Neural progenitor cell (in vitro differentiated cells): ENCODE measurements around the gene ATE1. TPM values are rescaled to one million over a fixed set of nuclear protein-coding genes. Genes with fewer than 3 reads are reported as not detected.

Source experiments
- DNase-seq: peaks from one replicate; pipeline ENCODE4 v3.0.0-alpha.2; 2016; ENCODE audit warnings: low spot score
- H2AFZ ChIP-seq: fragments of 200-600 bp; sonication (generic); replicated peaks from 2 replicates; pipeline ENCODE4 v1.6.1; 2016; ENCODE audit warnings: antibody characterized with exemption
- H3F3A ChIP-seq: fragments of 200-600 bp; sonication (generic); 2 replicates; pipeline ENCODE4 v1.6.1; 2016; ENCODE audit warnings: antibody characterized with exemption, low read depth
- H3K27ac ChIP-seq: fragments of 200-600 bp; sonication (generic); 2 replicates; pipeline ENCODE4 v1.5.1; 2016; ENCODE audit warnings: mild to moderate bottlenecking
- H3K27me3 ChIP-seq: fragments of 200-600 bp; sonication (generic); 2 replicates; pipeline ENCODE4 v1.6.1; 2016; ENCODE audit warnings: mild to moderate bottlenecking, moderate library complexity
- H3K36me3 ChIP-seq: fragments of 200-600 bp; sonication (generic); 2 replicates; pipeline ENCODE4 v1.5.1; 2016
- H3K4me1 ChIP-seq: fragments of 200-600 bp; sonication (generic); 2 replicates; pipeline ENCODE4 v1.6.1; 2016; ENCODE audit warnings: mixed run types
- H3K4me2 ChIP-seq: fragments of 200-600 bp; sonication (generic); 2 replicates; pipeline ENCODE4 v1.6.1; 2016
- H3K4me3 ChIP-seq: fragments of 200-600 bp; sonication (generic); 2 replicates; pipeline ENCODE4 v1.5.1; 2016
- H3K79me2 ChIP-seq: fragments of 200-600 bp; sonication (generic); 2 replicates; pipeline ENCODE4 v1.6.1; 2016; ENCODE audit warnings: low read depth
- H3K9ac ChIP-seq: fragments of 200-600 bp; sonication (generic); 2 replicates; pipeline ENCODE4 v1.6.1; 2016
- H3K9me3 ChIP-seq: fragments of 200-600 bp; sonication (generic); 2 replicates; pipeline ENCODE4 v1.5.1; 2016; ENCODE audit warnings: low read depth
- H4K20me1 ChIP-seq: fragments of 200-600 bp; sonication (generic); 2 replicates; pipeline ENCODE4 v1.6.1; 2016; ENCODE audit warnings: low read depth
- H3K27ac Mint-ChIP-seq: 3 replicates; pipeline ENCODE4 v1.8.0; 2021; ENCODE audit warnings: mixed read lengths
- H3K27me3 Mint-ChIP-seq: 2 replicates; pipeline ENCODE4 v1.8.0; 2022; ENCODE audit warnings: low read depth, mild to moderate bottlenecking, inconsistent platforms, moderate library complexity, mixed read lengths; ENCODE audit not compliant: insufficient read depth
- H3K36me3 Mint-ChIP-seq: 3 replicates; pipeline ENCODE4 v1.8.0; 2021; ENCODE audit warnings: mixed read lengths
- H3K4me1 Mint-ChIP-seq: 3 replicates; pipeline ENCODE4 v1.8.0; 2021; ENCODE audit warnings: mixed read lengths
- H3K4me3 Mint-ChIP-seq: 3 replicates; pipeline ENCODE4 v1.8.0; 2021; ENCODE audit warnings: mild to moderate bottlenecking, moderate library complexity, mixed read lengths
- H3K9me3 Mint-ChIP-seq: 3 replicates; pipeline ENCODE4 v1.8.0; 2020; ENCODE audit warnings: mixed read lengths
- EZH2 ChIP-seq: fragments of 200-600 bp; sonication (generic); IDR thresholded peaks from 2 replicates; pipeline ENCODE4 v1.6.1; 2017; ENCODE audit warnings: antibody characterized with exemption, mild to moderate bottlenecking, moderate library complexity
- EZH2phosphoT487 ChIP-seq: fragments of 200-600 bp; sonication (generic); IDR thresholded peaks from 2 replicates; pipeline ENCODE4 v1.6.1; 2017; ENCODE audit warnings: antibody characterized with exemption
- total RNA-seq: library from RNA; depleted of rRNA; stranded (reverse); fragments of >200 nt; gene quantifications from 2 replicates; pipeline ENCODE4 v1.2.3, GENCODE V29; 2015; ENCODE audit warnings: low replicate concordance
- TF ChIP-seq, protein P1 (sequence below): fragments of 200-600 bp; sonication (generic); IDR thresholded peaks from 2 replicates; pipeline ENCODE4 v1.5.1; 2017; ENCODE audit warnings: antibody characterized with exemption, mild to moderate bottlenecking

Gene ATE1
- total RNA-seq, 1 donor from 2014 or later = 57.2 TPM

DNA sequence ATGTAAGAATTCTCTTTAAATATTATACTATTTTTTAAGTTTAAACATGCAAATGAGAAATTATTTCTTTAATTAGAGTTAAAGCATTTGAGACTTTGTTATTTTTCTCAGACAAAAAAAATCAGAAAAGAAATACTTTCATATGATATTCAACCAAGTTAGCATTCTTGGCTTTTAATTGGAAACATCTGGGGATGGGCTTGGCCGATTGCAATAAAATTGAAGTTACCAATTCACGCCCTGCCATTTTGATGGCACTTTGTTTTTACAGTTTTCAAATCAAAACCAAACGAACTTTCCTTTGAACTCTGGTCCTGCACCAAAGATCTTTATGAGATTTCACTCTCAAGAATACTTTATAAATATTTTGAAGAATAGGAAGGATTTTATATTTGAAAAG lies 127.7 kb downstream of the ATE1 start:
- Histone ChIP-seq H3F3A (peaks cover 6% of the 10 kb centered on the region), H2AFZ (no peak overlapping the region), H3K9me3 (no peaks in the 10 kb centered on the region), H3K9ac (no peak overlapping the region), H3K36me3 (no peaks in the 10 kb centered on the region), H3K4me3 (no peak overlapping the region), H3K79me2 (no peaks in the 10 kb centered on the region), H3K27ac (no peak overlapping the region), H3K4me2 (no peak overlapping the region), H4K20me1 (no peaks in the 10 kb centered on the region), H3K4me1 (peaks cover 25% of the 10 kb centered on the region), H3K27me3 (no peaks in the 10 kb centered on the region)
- peaks cover 7% of the 10 kb centered on the region for H3K36me3 Mint-ChIP-seq
- peaks cover 40% of the 10 kb centered on the region for H3K4me1 Mint-ChIP-seq
- H3K27ac Mint-ChIP-seq = no peak overlapping the region
- no peaks in the 10 kb centered on the region for H3K27me3 Mint-ChIP-seq
- TF ChIP-seq EZH2phosphoT487 (no peak), EZH2 (no peak)
- TF ChIP-seq, protein P1, sequence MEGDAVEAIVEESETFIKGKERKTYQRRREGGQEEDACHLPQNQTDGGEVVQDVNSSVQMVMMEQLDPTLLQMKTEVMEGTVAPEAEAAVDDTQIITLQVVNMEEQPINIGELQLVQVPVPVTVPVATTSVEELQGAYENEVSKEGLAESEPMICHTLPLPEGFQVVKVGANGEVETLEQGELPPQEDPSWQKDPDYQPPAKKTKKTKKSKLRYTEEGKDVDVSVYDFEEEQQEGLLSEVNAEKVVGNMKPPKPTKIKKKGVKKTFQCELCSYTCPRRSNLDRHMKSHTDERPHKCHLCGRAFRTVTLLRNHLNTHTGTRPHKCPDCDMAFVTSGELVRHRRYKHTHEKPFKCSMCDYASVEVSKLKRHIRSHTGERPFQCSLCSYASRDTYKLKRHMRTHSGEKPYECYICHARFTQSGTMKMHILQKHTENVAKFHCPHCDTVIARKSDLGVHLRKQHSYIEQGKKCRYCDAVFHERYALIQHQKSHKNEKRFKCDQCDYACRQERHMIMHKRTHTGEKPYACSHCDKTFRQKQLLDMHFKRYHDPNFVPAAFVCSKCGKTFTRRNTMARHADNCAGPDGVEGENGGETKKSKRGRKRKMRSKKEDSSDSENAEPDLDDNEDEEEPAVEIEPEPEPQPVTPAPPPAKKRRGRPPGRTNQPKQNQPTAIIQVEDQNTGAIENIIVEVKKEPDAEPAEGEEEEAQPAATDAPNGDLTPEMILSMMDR = no peak
- no peak overlapping the region for H3K4me3 Mint-ChIP-seq
- no peaks in the 10 kb centered on the region for H3K9me3 Mint-ChIP-seq
- DNase-seq = no peak

DNA sequence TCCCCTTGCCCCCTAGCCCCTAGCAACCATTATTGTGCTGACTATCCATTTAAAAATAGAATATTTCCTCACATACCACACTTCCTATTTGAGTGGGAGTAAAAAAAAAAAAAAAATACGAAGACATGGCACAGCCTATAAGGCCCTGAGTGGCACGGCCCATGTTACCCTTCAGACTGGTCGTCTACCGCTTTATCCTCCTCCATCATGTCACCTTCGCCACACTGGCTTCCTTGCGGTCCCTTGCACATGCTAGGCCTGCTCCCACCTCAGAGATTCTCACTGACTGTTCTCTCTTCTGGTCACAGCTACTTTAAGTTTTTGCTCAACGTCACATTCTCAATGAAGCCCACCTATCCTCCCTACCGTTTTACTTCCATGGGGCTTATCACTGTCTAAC lies 130.3 kb downstream of the ATE1 start:
- H3K27me3 Mint-ChIP-seq = peaks cover 3% of the 10 kb centered on the region
- no peak overlapping the region for H3K27ac Mint-ChIP-seq
- no peak overlapping the region for H3K4me3 ChIP-seq
- DNase-seq = no peak
- peaks cover 27% of the 10 kb centered on the region for H3K4me1 ChIP-seq
- H3K4me3 Mint-ChIP-seq = no peak overlapping the region
- H2AFZ ChIP-seq = no peak overlapping the region
- no peaks in the 10 kb centered on the region for H3K36me3 ChIP-seq
- H3K4me2 ChIP-seq = no peak overlapping the region
- no peak overlapping the region for H3K27ac ChIP-seq
- no peaks in the 10 kb centered on the region for H4K20me1 ChIP-seq
- no peak overlapping the region for H3K9ac ChIP-seq
- H3K4me1 Mint-ChIP-seq = peaks cover 39% of the 10 kb centered on the region
- peaks cover 9% of the 10 kb centered on the region for H3K36me3 Mint-ChIP-seq
- H3K9me3 Mint-ChIP-seq = no peaks in the 10 kb centered on the region
- H3K9me3 ChIP-seq = no peaks in the 10 kb centered on the region
- H3K79me2 ChIP-seq = no peaks in the 10 kb centered on the region
- H3F3A ChIP-seq = peaks cover 6% of the 10 kb centered on the region
- TF ChIP-seq, protein P1 = no peak
- TF ChIP-seq EZH2 = no peak
- TF ChIP-seq EZH2phosphoT487 = no peak
- H3K27me3 ChIP-seq = no peaks in the 10 kb centered on the region

- Histone ChIP-seq H3K4me3 (no peak overlapping the region), H3K9me3 (no peaks in the 10 kb centered on the region), H4K20me1 (no peaks in the 10 kb centered on the region), H3K9ac (no peak overlapping the region), H3K79me2 (no peaks in the 10 kb centered on the region), H3K27me3 (no peaks in the 10 kb centered on the region), H3K4me1 (peaks cover 31% of the 10 kb centered on the region), H3K27ac (no peak overlapping the region), H2AFZ (no peak overlapping the region), H3F3A (peaks cover 6% of the 10 kb centered on the region), H3K4me2 (no peak overlapping the region), H3K36me3 (no peaks in the 10 kb centered on the region)
- Mint-ChIP-seq H3K27me3 (peaks cover 3% of the 10 kb centered on the region), H3K9me3 (no peaks in the 10 kb centered on the region), H3K4me3 (no peak overlapping the region), H3K4me1 (peaks cover 48% of the 10 kb centered on the region), H3K36me3 (peaks cover 9% of the 10 kb centered on the region), H3K27ac (peak overlapping the region; percentile 21)
- TF ChIP-seq EZH2 (no peak), EZH2phosphoT487 (no peak)
- TF ChIP-seq, protein P1 = no peak
- DNase-seq = no peak
Measured at GRCh38 chr10:121796342-121796741, 131.5 kb downstream of the ATE1 start.
